GM12864 (cell line): ENCODE measurements around the gene LMX1B.

Experiments used
- DNase-seq: peaks from one replicate; pipeline ENCODE4 v3.0.0-alpha.2; 2011; ENCODE audit warnings: low read depth
- H3K4me3 ChIP-seq: 2 replicates; pipeline ENCODE4 v1.5.1; 2011; ENCODE audit warnings: mild to moderate bottlenecking, low read depth, low read length, control low read depth
- CTCF ChIP-seq: IDR thresholded peaks from 2 replicates; pipeline ENCODE4 v1.5.1; 2011; ENCODE audit warnings: low read depth, mild to moderate bottlenecking, moderate library complexity, low read length, control low read depth, inconsistent platforms; ENCODE audit errors: missing control alignments

LMX1B gene

GRCh38 chr9:126633881-126634558 lies 20.3 kb downstream of the LMX1B start:
- DNase-seq: no peak
- TF ChIP-seq CTCF: no peak
- no peak overlapping the region for H3K4me3 ChIP-seq

GRCh38 chr9:126635061-126635460 lies 21.3 kb downstream of the LMX1B start:
- DNase-seq: no peak
- no peak overlapping the region for H3K4me3 ChIP-seq
- no peak for TF ChIP-seq CTCF

- no peak overlapping the region for H3K4me3 ChIP-seq
- no peak for DNase-seq
- TF ChIP-seq CTCF: no peak
Measured at GRCh38 chr9:126635661-126636439, 22.1 kb downstream of the LMX1B start.

- no peak for TF ChIP-seq CTCF
- DNase-seq: no peak
- no peak overlapping the region for H3K4me3 ChIP-seq
Measured at GRCh38 chr9:126636983-126637798, 23.5 kb downstream of the LMX1B start.

GRCh38 chr9:126638571-126639132 lies 24.9 kb downstream of the LMX1B start:
- no peak overlapping the region for H3K4me3 ChIP-seq
- no peak for DNase-seq
- no peak for TF ChIP-seq CTCF

GRCh38 chr9:126639318-126640000 lies 25.7 kb downstream of the LMX1B start:
- no peak for TF ChIP-seq CTCF
- DNase-seq: no peak
- H3K4me3 ChIP-seq: no peak overlapping the region
